Measurements from ENCODE around the gene ALDOB. TPM values are rescaled to one million over a fixed set of nuclear protein-coding genes. Genes with fewer than 3 reads are reported as not detected.

Gene ALDOB
- total RNA-seq: under 1 TPM in 1 of 4 donors, not detected in 3; 0.52 TPM

- H3K4me3 ChIP-seq (ENCODE audit: low read depth, poor library complexity, severe bottlenecking): no peak within 1 kb of the TSS
- WGBS, 2 donors: 59 to 63% methylated on average over 2 of the region's 2 CpGs
- intact Hi-C loops (cut with DNase I; ENCODE audit: low total_unique reads): no loop called here
- DNase-seq (ENCODE audit: low spot score in 2 of 2): no peak
- no peak for TF ChIP-seq POLR2A (IDR thresholded peaks at IDR 0.05)
- no peak for TF ChIP-seq CTCF (IDR thresholded peaks at IDR 0.05)
These were observed at the start of gene ALDOB for GRCh38 chr9:101435601-101436079. Gene ALDOB, minus strand, starts transcription at chr9:101435774. Its CDS starts 4,887 bp downstream, at chr9:101430887.

GRCh38 chr9:101484046-101484445, 48.5 kb upstream of the ALDOB start:
- H3K4me3 ChIP-seq (ENCODE audit: low read depth, poor library complexity, severe bottlenecking): no peak overlapping the region
- DNase-seq (ENCODE audit: low spot score in 2 of 2): no peak
- no peak for TF ChIP-seq CTCF (IDR thresholded peaks at IDR 0.05)
- intact Hi-C loops (cut with DNase I; ENCODE audit: low total_unique reads): loop anchor here (5.0 kb wide), 1 partner anchor 48 kb away; the partner anchor contains the start of gene RNF20
- 57 to 72% methylated on average over 1 of the region's 1 CpG for WGBS, 2 donors

GRCh38 chr9:101481261-101481660, 45.7 kb upstream of the ALDOB start:
- WGBS, 2 donors: 50 to 52% methylated on average over 1 of the region's 1 CpG
- intact Hi-C loops (cut with DNase I; ENCODE audit: low total_unique reads): loop anchor here (5.0 kb wide), 1 partner anchor 51 kb away; the partner anchor contains the start of gene RNF20
- TF ChIP-seq POLR2A (IDR thresholded peaks at IDR 0.05): no peak
- no peak for TF ChIP-seq CTCF (IDR thresholded peaks at IDR 0.05)
- H3K4me3 ChIP-seq (ENCODE audit: low read depth, poor library complexity, severe bottlenecking): no peak overlapping the region
- no peak for DNase-seq (ENCODE audit: low spot score in 2 of 2)

GRCh38 chr9:101480386-101480785, 44.8 kb upstream of the ALDOB start:
- TF ChIP-seq POLR2A (IDR thresholded peaks at IDR 0.05) (no peak), CTCF (IDR thresholded peaks at IDR 0.05) (no peak)
- intact Hi-C loops (cut with DNase I; ENCODE audit: low total_unique reads): loop anchor here (5.0 kb wide), 1 partner anchor 52 kb away; the partner anchor contains the start of gene RNF20
- H3K4me3 ChIP-seq (ENCODE audit: low read depth, poor library complexity, severe bottlenecking): no peak overlapping the region
- peak in 1 of 2 donors; percentile 19 for DNase-seq (ENCODE audit: low spot score in 2 of 2)

- 33 to 35% methylated on average over 4 of the region's 4 CpGs for WGBS, 2 donors
- no peak overlapping the region for H3K4me3 ChIP-seq (ENCODE audit: low read depth, poor library complexity, severe bottlenecking)
- intact Hi-C loops (cut with DNase I; ENCODE audit: low total_unique reads): loop anchor here (5.0 kb wide), 1 partner anchor 53 kb away; the partner anchor contains the start of gene RNF20
- DNase-seq (ENCODE audit: low spot score in 2 of 2): peak in 1 of 2 donors; percentile 69
- TF ChIP-seq POLR2A (IDR thresholded peaks at IDR 0.05) (no peak), CTCF (IDR thresholded peaks at IDR 0.05) (no peak)
These were observed 43.9 kb upstream of the ALDOB start for GRCh38 chr9:101479338-101480030.
